Left lobe of liver (tissue), 2 donors: Measurements from ENCODE around the gene OR2W3. TPM values are rescaled to one million over a fixed set of nuclear protein-coding genes. Genes with fewer than 3 reads are reported as not detected.
"Not testable (repeated sequence)": the region's sequence is repeated elsewhere in the genome, so short reads cannot be mapped to it uniquely, and the experiment has no call there.

Experiments
- ATAC-seq: fragments of 200-7000 bp; cut with Tn5 transposase; one replicate; pipeline ENCODE4 v1.9.1; 2020; ENCODE audit warnings: mild to moderate bottlenecking, moderate library complexity
- DNase-seq: peaks from one replicate; pipeline ENCODE4 v3.0.0-alpha.2; 2020; ENCODE audit warnings: low spot score
- total RNA-seq: library from RNA; stranded (reverse); gene quantifications from one replicate; pipeline ENCODE4 v1.2.1, GENCODE V29; 2021
- donor health status: DM: no; HTN: no; CAD: no; lungs with moderate emphysema.
- donor health status: DM: no; HTN: yes; CAD: no.

The OR2W3 gene
- total RNA-seq, 1 donor from 2014 or later = not detected

- ATAC-seq (no peak), DNase-seq (no peak)
Measured at GRCh38 chr1:247914941-247915662, 19.7 kb downstream of the OR2W3 start.

DNA sequence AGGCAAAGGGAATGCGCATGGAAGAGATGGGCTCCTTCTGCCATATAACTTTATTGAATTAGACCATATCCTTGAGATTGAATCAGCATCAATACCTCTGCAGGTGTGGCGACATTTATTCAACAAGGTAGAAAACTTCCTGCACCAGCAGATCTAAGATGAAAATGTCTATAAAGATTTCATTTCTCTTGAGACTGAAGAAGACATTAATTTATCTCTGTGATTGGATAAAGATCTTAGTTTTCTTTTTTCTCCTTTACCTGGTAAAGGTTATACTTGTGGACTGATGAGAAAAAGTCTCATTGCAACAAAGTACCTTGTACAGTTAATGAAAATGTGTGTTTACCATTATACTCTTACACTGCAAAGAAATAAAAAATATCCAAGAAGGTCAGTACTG, 24.6 kb downstream of the OR2W3 start, which contains the start of gene OR2T8:
TSS of gene OR2T8 (plus strand) at position 301 of the 400 bp plus-strand sequence. CDS start 766 bp downstream, outside the sequence.
- DNase-seq (no peak), ATAC-seq (no peak)

DNA sequence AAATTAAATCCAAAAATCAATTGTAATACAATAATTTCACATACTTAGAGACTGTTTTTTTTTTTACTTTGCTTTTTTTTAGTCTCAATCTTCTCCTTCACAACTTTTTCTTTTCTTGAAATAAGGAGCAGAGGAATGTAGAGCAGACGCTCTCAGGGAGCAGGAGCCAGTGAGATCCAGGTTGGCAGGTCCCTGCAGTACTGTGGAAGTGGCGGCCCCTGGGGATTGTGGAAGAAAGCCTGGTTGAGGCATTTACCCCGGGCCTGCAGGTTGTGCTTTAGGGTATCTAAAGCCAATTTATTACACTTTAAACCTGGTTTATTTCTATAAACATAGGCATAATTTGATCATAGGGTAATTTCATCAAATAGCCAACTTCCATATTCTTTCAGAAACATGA, 28.6 kb downstream of the OR2W3 start:
- ATAC-seq = no peak
- DNase-seq = no peak

DNA sequence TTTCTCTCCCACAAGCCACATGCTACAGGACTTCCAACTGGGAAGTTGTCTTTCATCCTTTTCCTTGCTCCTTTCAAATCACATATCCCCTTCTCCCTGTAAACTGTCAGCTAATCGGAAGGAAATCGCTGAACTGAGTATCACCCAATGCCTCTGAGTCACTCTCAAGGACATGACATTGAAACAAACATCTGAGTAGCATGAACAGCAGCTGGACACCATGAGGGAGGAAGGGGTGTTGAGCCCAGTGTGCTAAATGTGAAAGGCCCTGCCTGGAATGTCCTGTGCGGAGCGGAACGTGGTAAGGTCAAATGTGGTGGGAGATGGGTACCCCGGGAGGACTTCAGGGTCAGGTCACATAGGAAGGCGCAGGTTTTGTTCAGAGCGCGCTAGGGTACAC, 29.5 kb downstream of the OR2W3 start, which contains the start of gene OR2AJ1:
TSS of gene OR2AJ1 (plus strand) at position 22 of the 400 bp plus-strand sequence. CDS start 8,880 bp downstream, outside the sequence.
- ATAC-seq (no peak), DNase-seq (no peak)

- no peak for ATAC-seq
- no peak for DNase-seq
Measured at GRCh38 chr1:247933989-247934388, 38.6 kb downstream of the OR2W3 start.

GRCh38 chr1:247935781-247936180, 40.4 kb downstream of the OR2W3 start:
- DNase-seq (no peak), ATAC-seq (no peak)

DNA sequence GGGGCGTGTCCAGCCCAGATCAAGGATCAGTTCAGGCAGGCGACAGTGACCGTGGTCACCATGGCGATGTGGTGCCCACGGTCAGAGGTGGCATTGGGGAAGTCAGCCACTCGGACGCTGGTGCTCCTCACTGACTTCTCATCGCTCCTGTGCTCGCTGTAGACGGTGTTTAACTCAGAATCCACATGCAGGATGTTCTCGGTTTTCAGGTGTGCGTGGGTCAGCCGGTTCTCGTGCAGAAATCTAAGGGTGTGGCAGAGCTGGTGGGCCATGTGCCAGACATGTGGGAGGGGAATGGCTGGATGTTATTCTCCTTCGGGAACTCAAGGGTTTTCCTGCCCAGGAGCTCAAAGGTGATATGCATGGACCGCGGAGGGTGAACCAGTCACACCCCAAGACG, 41.0 kb downstream of the OR2W3 start:
- no peak for DNase-seq
- no peak for ATAC-seq

DNA sequence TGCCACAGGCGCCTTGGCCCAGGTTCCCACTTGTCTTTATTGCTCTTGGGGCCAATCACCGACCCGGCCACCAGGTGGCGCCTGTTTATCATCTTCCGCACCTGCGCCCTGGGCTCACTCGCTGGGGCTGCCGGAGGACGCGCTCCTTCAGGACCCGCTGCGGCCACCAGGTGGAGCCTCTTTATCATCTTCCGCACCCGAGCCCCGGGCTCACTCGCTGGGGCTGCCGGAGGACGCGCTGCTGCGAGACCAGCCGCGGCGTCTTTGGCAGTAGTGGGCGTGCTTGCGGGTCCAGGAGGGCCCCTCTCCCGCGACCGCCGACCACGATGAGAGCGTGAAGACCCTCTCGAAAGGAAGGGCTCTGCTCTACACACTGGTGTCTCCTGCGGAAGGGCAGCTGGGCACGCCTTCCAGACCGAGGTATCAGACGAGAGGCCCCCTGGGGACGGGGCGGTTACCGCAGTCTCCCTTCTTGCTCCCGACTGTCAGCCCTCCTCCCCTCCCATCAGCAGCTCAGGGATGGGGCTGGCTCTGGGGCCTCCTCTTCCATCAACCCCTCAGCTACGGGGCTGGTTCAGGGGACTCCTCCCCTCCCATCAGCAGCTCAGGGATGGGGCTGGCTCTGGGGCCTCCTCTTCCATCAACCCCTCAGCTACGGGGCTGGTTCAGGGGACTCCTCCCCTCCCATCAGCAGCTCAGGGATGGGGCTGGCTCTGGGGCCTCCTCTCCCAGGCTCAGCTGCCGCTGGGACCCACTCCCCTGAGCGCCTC, 41.8 kb downstream of the OR2W3 start:
- peak; percentile 65 for ATAC-seq
- not testable (repeated sequence) for DNase-seq

DNA sequence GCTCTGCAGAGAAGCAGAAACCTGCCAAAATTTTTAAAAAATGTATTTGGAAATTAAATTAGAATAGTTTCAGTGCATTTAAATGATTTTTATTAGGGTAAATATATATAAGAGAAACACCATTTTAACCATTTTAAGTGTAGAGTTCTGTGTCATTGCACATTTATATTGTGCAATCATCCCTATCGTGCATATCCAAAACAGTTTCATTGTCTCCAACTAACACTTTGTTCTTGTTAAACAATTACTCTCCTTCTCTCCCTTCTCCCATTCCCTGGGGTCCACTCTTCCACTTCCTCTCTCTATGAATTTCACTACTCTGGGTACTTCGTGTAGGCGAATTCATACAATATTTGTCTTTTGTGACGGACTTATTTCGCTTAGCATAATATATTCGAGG, 47.2 kb downstream of the OR2W3 start:
- DNase-seq = no peak
- no peak for ATAC-seq

Other genes with a start within 250 kb of the OR2W3 start
- gene OR13G1, start 215.8 kb upstream of the OR2W3 start, total RNA-seq = not detected
- gene OR6F1, start 178.9 kb upstream of the OR2W3 start, total RNA-seq = not detected
- not detected for gene OR14K1, start 157.0 kb upstream of the OR2W3 start, total RNA-seq
- not detected for gene OR14A2, start 147.4 kb upstream of the OR2W3 start, total RNA-seq
- gene OR1C1, start 135.0 kb upstream of the OR2W3 start, total RNA-seq = not detected
- gene OR14A16, start 71.5 kb upstream of the OR2W3 start, total RNA-seq = not detected
- gene OR11L1, start 53.7 kb upstream of the OR2W3 start, total RNA-seq = not detected
- 0.18 TPM for gene TRIM58, start 38.4 kb upstream of the OR2W3 start, total RNA-seq
- gene OR2T8, start 24.7 kb downstream of the OR2W3 start, total RNA-seq = not detected
- gene OR2AJ1, start 29.3 kb downstream of the OR2W3 start, total RNA-seq = not detected
- gene OR2L8, start 53.3 kb downstream of the OR2W3 start, total RNA-seq = not detected
- not detected for gene OR2AK2, start 69.6 kb downstream of the OR2W3 start, total RNA-seq
- gene OR2L5, start 118.1 kb downstream of the OR2W3 start, total RNA-seq = not detected
- gene OR2L2, start 134.5 kb downstream of the OR2W3 start, total RNA-seq = 0.05 TPM
- gene OR2L3, start 151.2 kb downstream of the OR2W3 start, total RNA-seq = not detected
- not detected for gene OR2L13, start 199.6 kb downstream of the OR2W3 start, total RNA-seq
- gene OR2M5, start 249.6 kb downstream of the OR2W3 start, total RNA-seq = not detected